22Rv1 (cell line): ENCODE measurements around the gene HMGCS2.

Experiments used
- ZFX ChIP-seq: fragments of 450-650 bp; IDR thresholded peaks from 2 replicates; pipeline ENCODE4 v1.6.1; 2017; ENCODE audit warnings: antibody characterized with exemption, borderline replicate concordance
- TF ChIP-seq, protein P1 (sequence below): fragments of 450-650 bp; IDR thresholded peaks from 2 replicates; pipeline ENCODE4 v1.5.1; 2017; ENCODE audit warnings: mild to moderate bottlenecking

DNA sequence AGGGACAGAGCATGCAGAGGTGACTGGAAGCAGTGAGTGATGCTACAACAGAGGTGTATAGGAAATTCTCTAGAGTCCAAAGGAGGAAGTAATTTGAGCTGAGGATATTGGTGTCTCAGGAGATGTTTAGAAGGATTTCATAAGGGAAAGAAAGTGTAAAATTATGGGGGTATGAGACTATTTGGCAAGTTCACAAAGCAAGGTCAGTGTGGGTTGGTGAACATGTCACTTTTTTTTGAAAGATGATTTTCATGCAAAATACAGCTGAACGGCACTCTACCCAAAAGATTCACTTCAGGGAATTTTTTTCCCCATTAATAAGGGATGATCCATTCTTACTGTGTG is 24.1 kb downstream of the HMGCS2 start:
- TF ChIP-seq, protein P1, sequence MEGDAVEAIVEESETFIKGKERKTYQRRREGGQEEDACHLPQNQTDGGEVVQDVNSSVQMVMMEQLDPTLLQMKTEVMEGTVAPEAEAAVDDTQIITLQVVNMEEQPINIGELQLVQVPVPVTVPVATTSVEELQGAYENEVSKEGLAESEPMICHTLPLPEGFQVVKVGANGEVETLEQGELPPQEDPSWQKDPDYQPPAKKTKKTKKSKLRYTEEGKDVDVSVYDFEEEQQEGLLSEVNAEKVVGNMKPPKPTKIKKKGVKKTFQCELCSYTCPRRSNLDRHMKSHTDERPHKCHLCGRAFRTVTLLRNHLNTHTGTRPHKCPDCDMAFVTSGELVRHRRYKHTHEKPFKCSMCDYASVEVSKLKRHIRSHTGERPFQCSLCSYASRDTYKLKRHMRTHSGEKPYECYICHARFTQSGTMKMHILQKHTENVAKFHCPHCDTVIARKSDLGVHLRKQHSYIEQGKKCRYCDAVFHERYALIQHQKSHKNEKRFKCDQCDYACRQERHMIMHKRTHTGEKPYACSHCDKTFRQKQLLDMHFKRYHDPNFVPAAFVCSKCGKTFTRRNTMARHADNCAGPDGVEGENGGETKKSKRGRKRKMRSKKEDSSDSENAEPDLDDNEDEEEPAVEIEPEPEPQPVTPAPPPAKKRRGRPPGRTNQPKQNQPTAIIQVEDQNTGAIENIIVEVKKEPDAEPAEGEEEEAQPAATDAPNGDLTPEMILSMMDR = no peak
- no peak for TF ChIP-seq ZFX
